CD8-positive, alpha-beta memory T cell (primary cell): ENCODE results near the gene CSTF1. TPM values are rescaled to one million over a fixed set of nuclear protein-coding genes. Genes with fewer than 3 reads are reported as not detected.
A peak's percentile ranks its signal among the peaks of the same experiment; 100 is the strongest.

ENCODE experiments used
- CTCF ChIA-PET: fragments of 350-600 bp; sonication (Branson Sonifier 250); formaldehyde crosslinking; loops from one replicate; lab custom pipeline; 2021; ENCODE audit warnings: antibody characterized with exemption; lab: Charles Lee
- POLR2A ChIA-PET: fragments of 350-600 bp; sonication (Branson Sonifier 250); formaldehyde crosslinking; loops from one replicate; lab custom pipeline; 2021; ENCODE audit warnings: antibody characterized with exemption; lab: Charles Lee
- DNase-seq, 5 donors: peaks; one replicate each; pipeline versions ENCODE4 v3.0.0 to v3.0.0-alpha.2; 2020 to 2022; ENCODE audit warnings: mixed read lengths in 1 of 5
- H3K27ac ChIP-seq: one replicate; pipeline ENCODE4 v1.7.0; 2013; ENCODE audit warnings: low read depth, mild to moderate bottlenecking, low read length, moderate library complexity
- H3K27me3 ChIP-seq: 2 replicates; pipeline ENCODE4 v1.7.0; 2013; ENCODE audit warnings: low read length, mild to moderate bottlenecking; ENCODE audit not compliant: insufficient read depth, poor library complexity, severe bottlenecking
- H3K36me3 ChIP-seq: 2 replicates; pipeline ENCODE4 v1.7.0; 2013; ENCODE audit warnings: mild to moderate bottlenecking, low read length, moderate library complexity; ENCODE audit not compliant: insufficient read depth
- H3K4me1 ChIP-seq: 2 replicates; pipeline ENCODE4 v1.7.0; 2013; ENCODE audit warnings: mild to moderate bottlenecking, low read length, moderate library complexity; ENCODE audit not compliant: insufficient read depth
- H3K4me3 ChIP-seq: 2 replicates; pipeline ENCODE4 v1.7.0; 2013; ENCODE audit warnings: mild to moderate bottlenecking, low read length
- H3K9me3 ChIP-seq: 2 replicates; pipeline ENCODE4 v1.7.0; 2013; ENCODE audit warnings: mild to moderate bottlenecking, low read length
- H3K27ac Mint-ChIP-seq, 8 donors: one replicate each; pipeline ENCODE4 v1.8.0; 2020 to 2021; ENCODE audit warnings: mixed read lengths in 8 of 8, mild to moderate bottlenecking in 6 of 8, inconsistent platforms in 3 of 8, moderate library complexity in 3 of 8
- H3K27me3 Mint-ChIP-seq, 2 donors: one replicate each; pipeline ENCODE4 v1.8.0; 2020 to 2021; ENCODE audit warnings: mixed read lengths in 2 of 2, mild to moderate bottlenecking in 1 of 2, moderate library complexity in 1 of 2
- H3K36me3 Mint-ChIP-seq, 3 donors: one replicate each; pipeline ENCODE4 v1.8.0; 2020 to 2021; ENCODE audit warnings: mixed read lengths in 3 of 3, inconsistent platforms in 1 of 3, mild to moderate bottlenecking in 1 of 3
- H3K4me1 Mint-ChIP-seq, 3 donors: one replicate each; pipeline ENCODE4 v1.8.0; 2020 to 2021; ENCODE audit warnings: mixed read lengths in 3 of 3, inconsistent platforms in 1 of 3, mild to moderate bottlenecking in 1 of 3
- H3K4me3 Mint-ChIP-seq, 7 donors: one replicate each; pipeline ENCODE4 v1.8.0; 2020 to 2021; ENCODE audit warnings: mixed read lengths in 7 of 7, mild to moderate bottlenecking in 6 of 7, moderate library complexity in 4 of 7, inconsistent platforms in 2 of 7
- H3K9me3 Mint-ChIP-seq, 5 donors: one replicate each; pipeline ENCODE4 v1.8.0; 2020 to 2022; ENCODE audit warnings: mixed read lengths in 5 of 5, mild to moderate bottlenecking in 3 of 5, moderate library complexity in 2 of 5, inconsistent platforms in 1 of 5
- polyA plus RNA-seq: library from polyadenylated mRNA; unstranded; fragments of 300-500 nt; fragmentation: Illumina TruSeq; gene quantifications from one replicate; pipeline ENCODE4 v1.2.3, GENCODE V29; 2021
- total RNA-seq, 2 experiments: library from RNA; stranded (reverse); gene quantifications; one replicate each; pipeline ENCODE4 v1.2.3, GENCODE V29; 2021

The CSTF1 gene
- total and polyA plus RNA-seq, 3 experiments from 2014 or later, result 37.0 to 54.7 (median 54.2) TPM

DNA sequence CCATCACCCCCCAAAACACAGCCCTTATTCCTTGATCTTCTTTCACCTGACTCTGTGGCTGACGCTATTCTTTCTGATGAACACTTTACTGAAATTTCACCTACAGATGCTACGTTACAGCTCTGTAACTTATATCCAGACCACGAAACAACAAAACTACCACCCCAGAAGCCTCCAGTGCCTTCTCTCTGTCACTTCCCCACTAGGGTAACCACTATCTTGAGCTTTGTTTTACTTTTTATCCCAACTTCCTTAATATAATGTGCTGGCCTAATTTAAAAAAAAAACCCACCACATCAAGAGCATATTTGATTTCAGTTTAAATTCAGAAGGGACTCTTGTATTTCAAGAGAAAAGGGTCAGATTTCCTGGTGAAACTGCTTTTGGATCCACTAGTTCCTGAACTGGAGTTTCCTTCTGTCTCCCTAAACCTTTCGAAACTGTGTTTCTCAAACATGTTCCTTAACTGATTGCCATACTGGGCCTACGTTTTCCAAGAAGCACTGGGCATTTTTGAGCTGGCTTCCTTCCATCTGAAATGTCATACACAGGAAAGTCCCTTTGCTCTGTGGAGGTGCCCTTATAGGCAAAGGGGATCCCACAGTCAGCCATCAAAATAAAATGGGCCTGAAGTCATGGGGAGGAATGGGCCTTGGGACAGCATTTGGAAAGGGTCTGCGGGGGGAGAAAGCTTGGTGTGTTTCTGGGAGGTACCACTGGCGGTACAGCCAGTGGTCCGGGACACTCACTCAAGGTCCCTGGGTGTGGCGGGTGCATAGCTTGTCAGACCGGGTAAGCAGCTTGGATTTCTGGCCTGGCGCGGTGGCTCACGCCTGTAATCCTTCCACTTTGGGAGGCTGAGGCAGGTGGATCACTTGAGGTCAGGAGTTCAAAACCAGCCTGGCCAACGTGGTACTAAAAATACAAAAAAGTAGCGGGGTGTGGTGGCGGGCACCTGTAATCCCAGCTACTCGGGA lies 50.2 kb downstream of the CSTF1 start:
- CTCF ChIA-PET, result interaction anchor here (1.3 kb wide), 2 partner anchors 21 to 47 kb away, joined by 3 to 4 read pairs; no protein-coding TSS in a partner anchor
- Mint-ChIP-seq H3K9me3 (no peaks in the 10 kb centered on the region), H3K27me3 (no peaks in the 10 kb centered on the region), H3K27ac (peak overlapping the region; percentile 34 to 94 (median 84)), H3K4me1 (peaks cover 36 to 47% (median 46%) of the 10 kb centered on the region in 3 donors), H3K36me3 (peaks cover 3 to 21% (median 8%) of the 10 kb centered on the region in 3 donors), H3K4me3 (peak overlapping the region; percentile 1 to 34 (median 11))
- DNase-seq, result peak in 2 of 5 donors; percentile 23 to 64
- Histone ChIP-seq H3K4me3 (no peak overlapping the region), H3K9me3 (no peaks in the 10 kb centered on the region), H3K36me3 (peaks cover 7% of the 10 kb centered on the region), H3K4me1 (peaks cover 51% of the 10 kb centered on the region), H3K27me3 (no peaks in the 10 kb centered on the region), H3K27ac (no peak overlapping the region)
- POLR2A ChIA-PET, result no interaction called here

DNA sequence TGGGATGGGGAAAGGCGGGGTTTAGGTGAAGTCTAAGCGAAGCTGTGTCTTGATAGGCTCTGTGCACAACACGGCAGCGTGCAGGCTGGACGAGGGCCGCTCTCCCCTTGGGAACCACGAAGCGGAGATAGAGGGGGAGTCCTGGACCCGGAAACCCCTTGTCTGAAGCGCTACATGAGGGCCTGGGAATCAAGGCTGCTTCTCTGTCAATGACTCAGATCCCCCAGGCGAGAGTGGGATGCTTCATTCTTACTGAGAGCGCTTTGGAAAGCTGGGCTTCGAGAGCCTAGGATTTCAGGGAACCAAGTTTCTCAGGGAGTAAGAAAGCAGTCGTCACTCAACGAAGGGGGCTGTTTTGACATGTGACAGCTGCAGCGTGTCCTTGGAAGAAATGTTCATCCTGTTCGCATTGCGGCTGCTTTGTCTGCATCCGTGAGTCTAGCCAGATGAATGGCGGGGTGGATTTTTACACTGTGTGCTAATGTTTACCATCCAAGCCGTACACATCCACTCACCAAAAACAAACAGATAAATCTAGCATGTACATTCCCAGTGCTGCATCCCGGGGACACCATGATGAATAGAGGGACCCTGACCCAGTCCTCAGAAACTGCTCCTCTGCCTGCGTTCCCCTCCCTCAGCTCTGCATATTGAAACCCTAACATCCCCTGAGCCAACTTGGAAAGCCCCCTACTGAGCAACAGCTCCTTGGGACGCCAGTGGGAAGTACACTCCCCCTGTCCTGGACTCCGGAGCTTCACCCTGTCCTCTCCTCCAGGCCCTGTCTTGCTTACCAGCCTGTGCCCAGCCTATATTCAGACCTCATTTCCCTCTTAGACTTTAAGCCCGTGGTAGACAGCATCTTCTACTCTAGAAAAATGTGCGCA lies 51.5 kb downstream of the CSTF1 start:
- CTCF ChIA-PET, result interaction anchor here (1.3 kb wide), 1 partner anchor 23 kb away, joined by 3 read pairs; no protein-coding TSS in a partner anchor
- no peak for DNase-seq

DNA sequence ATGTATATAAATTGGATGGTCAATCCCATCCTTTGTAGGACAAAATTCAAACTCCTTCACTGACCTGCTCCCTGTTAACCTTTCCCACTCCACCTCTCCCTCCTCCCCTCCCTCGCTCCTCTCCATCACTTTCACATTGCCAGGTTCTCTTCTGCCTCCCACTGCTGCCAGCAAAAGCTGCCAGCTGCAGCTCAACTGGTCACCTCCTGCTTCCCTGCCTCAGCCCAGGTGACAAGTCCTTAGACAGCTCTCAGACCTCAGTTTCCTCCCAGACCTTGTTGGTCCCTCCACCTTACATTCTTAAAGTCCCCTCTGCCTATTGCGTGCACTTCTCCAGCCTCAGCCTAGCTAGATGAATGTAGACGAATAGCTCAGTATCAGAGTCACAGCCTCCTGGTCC lies 52.7 kb downstream of the CSTF1 start:
- H3K36me3 ChIP-seq, result no peaks in the 10 kb centered on the region
- Mint-ChIP-seq H3K4me1 (peaks cover 23 to 28% (median 24%) of the 10 kb centered on the region in 3 donors), H3K27ac (peak overlapping the region in 3 of 8 donors; percentile 8 to 86 (median 84)), H3K4me3 (no peak overlapping the region), H3K9me3 (no peaks in the 10 kb centered on the region), H3K36me3 (peaks cover 3 to 26% (median 8%) of the 10 kb centered on the region in 3 donors), H3K27me3 (no peaks in the 10 kb centered on the region)
- peaks cover 27% of the 10 kb centered on the region for H3K4me1 ChIP-seq
- H3K27me3 ChIP-seq, result no peaks in the 10 kb centered on the region
- no peak for DNase-seq
- POLR2A ChIA-PET, result no interaction called here
- H3K4me3 ChIP-seq, result no peak overlapping the region
- H3K27ac ChIP-seq, result no peak overlapping the region
- CTCF ChIA-PET, result no interaction called here
- H3K9me3 ChIP-seq, result no peaks in the 10 kb centered on the region

More for the DNA sequence above, 51.5 kb downstream of the CSTF1 start:
- no peaks in the 10 kb centered on the region for H3K9me3 Mint-ChIP-seq
- H3K27me3 ChIP-seq, result no peaks in the 10 kb centered on the region
- H3K27me3 Mint-ChIP-seq, result no peaks in the 10 kb centered on the region
- POLR2A ChIA-PET, result interaction anchor here (0.6 kb wide), 1 partner anchor 27 kb away, joined by 3 read pairs; no protein-coding TSS in a partner anchor
- H3K4me3 ChIP-seq, result no peak overlapping the region
- H3K27ac Mint-ChIP-seq, result peak overlapping the region in 7 of 8 donors; percentile 45 to 82 (median 73)
- H3K36me3 Mint-ChIP-seq, result peaks cover 3 to 25% (median 8%) of the 10 kb centered on the region in 3 donors
- H3K4me1 Mint-ChIP-seq, result peaks cover 31 to 41% (median 36%) of the 10 kb centered on the region in 3 donors
- no peak overlapping the region for H3K27ac ChIP-seq
- H3K4me3 Mint-ChIP-seq, result no peak overlapping the region
- peaks cover 39% of the 10 kb centered on the region for H3K4me1 ChIP-seq
- H3K36me3 ChIP-seq, result no peaks in the 10 kb centered on the region
- H3K9me3 ChIP-seq, result no peaks in the 10 kb centered on the region

DNA sequence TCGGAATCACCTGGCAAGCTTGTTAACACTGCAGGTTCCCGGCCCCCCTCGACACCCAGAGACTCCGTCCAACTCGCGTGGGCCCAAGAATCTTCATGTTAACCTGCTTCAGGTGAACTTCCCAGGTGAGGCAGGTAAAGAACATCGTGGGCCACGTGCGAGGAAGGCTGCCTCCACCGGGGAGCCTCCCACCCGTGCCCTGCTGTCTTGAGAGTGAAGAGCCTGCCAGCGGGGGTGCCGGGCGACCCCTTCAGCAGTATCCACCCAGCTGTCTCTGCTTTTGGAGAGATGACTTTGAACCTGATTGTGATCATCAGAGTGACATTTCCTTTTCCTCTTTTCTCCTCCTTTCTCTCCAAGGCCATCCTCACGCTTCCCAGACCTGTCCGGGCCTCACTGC lies 53.1 kb downstream of the CSTF1 start:
- Mint-ChIP-seq H3K27me3 (no peaks in the 10 kb centered on the region), H3K4me3 (no peak overlapping the region), H3K27ac (peak overlapping the region in 3 of 8 donors; percentile 8 to 86 (median 84)), H3K9me3 (no peaks in the 10 kb centered on the region), H3K36me3 (peaks cover 3 to 28% (median 8%) of the 10 kb centered on the region in 3 donors), H3K4me1 (peaks cover 19 to 24% (median 20%) of the 10 kb centered on the region in 3 donors)
- H3K27me3 ChIP-seq, result no peaks in the 10 kb centered on the region
- no peaks in the 10 kb centered on the region for H3K36me3 ChIP-seq
- ChIA-PET CTCF (no interaction called here), POLR2A (no interaction called here)
- H3K4me1 ChIP-seq, result peaks cover 23% of the 10 kb centered on the region
- DNase-seq, result no peak
- H3K4me3 ChIP-seq, result no peak overlapping the region
- no peak overlapping the region for H3K27ac ChIP-seq
- H3K9me3 ChIP-seq, result no peaks in the 10 kb centered on the region

DNA sequence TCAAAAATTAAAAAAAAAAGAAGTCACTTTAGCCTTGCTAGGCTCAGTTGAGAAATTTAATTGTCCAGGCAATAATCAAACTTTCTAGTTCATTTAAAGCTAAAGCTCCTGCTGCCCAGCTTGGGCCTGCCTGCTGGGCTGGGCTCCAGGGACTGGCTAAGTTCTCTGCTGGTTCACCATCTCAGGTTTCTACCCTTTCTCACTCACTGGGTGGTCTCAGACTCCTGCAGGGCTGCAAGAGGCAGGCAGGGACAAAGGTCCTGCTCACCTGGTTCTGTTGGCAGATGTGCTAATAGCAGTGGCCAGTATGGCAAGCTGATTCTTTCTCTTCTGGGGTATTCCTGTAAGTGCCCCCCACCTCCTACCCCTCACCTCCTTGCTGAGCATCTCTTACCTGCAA lies 54.8 kb downstream of the CSTF1 start:
- Mint-ChIP-seq H3K27me3 (no peaks in the 10 kb centered on the region), H3K9me3 (no peaks in the 10 kb centered on the region), H3K36me3 (peaks cover 10 to 42% (median 12%) of the 10 kb centered on the region in 3 donors), H3K27ac (peak overlapping the region in 3 of 8 donors; percentile 42 to 60 (median 47)), H3K4me1 (peaks cover 9 to 12% (median 9%) of the 10 kb centered on the region in 3 donors), H3K4me3 (no peak overlapping the region)
- Histone ChIP-seq H3K9me3 (no peaks in the 10 kb centered on the region), H3K4me1 (peaks cover 8% of the 10 kb centered on the region), H3K4me3 (no peak overlapping the region), H3K36me3 (peaks cover 9% of the 10 kb centered on the region), H3K27ac (no peak overlapping the region), H3K27me3 (no peaks in the 10 kb centered on the region)
- POLR2A ChIA-PET, result no interaction called here
- CTCF ChIA-PET, result no interaction called here
- no peak for DNase-seq

DNA sequence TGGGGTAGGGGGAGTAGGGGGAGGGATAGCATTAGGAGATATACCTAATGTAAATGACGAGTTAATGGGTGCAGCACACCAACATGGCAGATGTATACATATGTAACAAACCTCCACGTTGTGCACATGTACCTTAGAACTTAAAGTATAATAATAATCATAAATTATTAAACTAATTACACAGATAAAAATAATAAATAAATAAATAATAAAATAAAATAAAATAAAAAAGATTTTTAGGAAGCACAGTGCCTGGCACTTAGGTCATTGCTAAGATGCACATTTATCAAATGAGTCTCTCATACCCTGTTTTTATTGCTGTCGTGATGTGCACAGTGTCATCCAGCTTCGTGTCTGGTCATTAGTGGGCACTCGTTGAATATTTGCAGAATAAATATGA lies 57.0 kb downstream of the CSTF1 start:
- POLR2A ChIA-PET, result no interaction called here
- no peaks in the 10 kb centered on the region for H3K9me3 Mint-ChIP-seq

DNA sequence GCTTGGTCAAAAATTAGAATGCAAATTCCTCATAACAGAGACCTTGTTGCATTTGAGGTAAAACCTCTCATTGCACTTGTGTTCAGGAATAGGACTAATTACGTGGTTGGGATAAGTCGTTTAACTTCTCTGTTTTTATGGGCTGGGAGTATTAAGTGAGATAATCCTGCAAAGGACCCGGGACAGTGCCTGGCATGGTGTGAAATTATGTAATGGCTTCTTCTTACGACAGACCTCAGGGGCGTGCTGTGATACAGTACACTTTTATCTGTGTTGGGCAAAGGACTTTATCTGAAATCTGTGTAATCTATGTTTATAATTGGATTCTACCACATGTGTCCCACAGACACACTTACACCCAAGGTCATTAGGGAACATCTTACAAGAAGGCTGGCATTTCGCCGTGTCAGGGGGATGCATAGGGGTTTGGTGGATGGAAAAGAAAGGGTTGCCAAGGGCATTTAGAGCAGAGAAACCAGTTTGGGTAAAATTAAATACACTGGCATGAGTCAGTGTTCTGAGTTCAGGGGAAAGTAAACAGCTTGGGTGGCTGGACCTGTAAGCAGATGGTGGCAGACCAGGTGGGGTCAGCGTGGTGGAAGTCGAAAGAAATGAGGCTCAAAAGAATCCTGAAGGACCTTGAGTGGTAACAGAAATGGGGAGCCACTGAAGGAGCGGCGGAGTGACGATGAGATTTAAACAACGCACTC lies 58.8 kb downstream of the CSTF1 start:
- Mint-ChIP-seq H3K27ac (peak overlapping the region in 2 of 8 donors; percentile 20 to 39), H3K27me3 (no peaks in the 10 kb centered on the region), H3K4me3 (no peak overlapping the region), H3K4me1 (peaks cover 10 to 18% (median 15%) of the 10 kb centered on the region in 3 donors), H3K9me3 (no peaks in the 10 kb centered on the region), H3K36me3 (peaks cover 7 to 46% (median 8%) of the 10 kb centered on the region in 3 donors)
- Histone ChIP-seq H3K4me1 (no peaks in the 10 kb centered on the region), H3K27me3 (no peaks in the 10 kb centered on the region), H3K4me3 (no peak overlapping the region), H3K27ac (no peak overlapping the region), H3K9me3 (no peaks in the 10 kb centered on the region), H3K36me3 (peaks cover 14% of the 10 kb centered on the region)
- ChIA-PET POLR2A (interaction anchor here (0.6 kb wide), 2 partner anchors 37 to 102 kb away, joined by 3 to 4 read pairs; no protein-coding TSS in a partner anchor), CTCF (no interaction called here)
- DNase-seq, result no peak

More for the DNA sequence above, 57.0 kb downstream of the CSTF1 start:
- no peak overlapping the region for H3K27ac Mint-ChIP-seq
- peaks cover 4 to 6% (median 6%) of the 10 kb centered on the region in 3 donors for H3K4me1 Mint-ChIP-seq
- peaks cover 10 to 49% (median 12%) of the 10 kb centered on the region in 3 donors for H3K36me3 Mint-ChIP-seq
- CTCF ChIA-PET, result no interaction called here
- H3K27ac ChIP-seq, result no peak overlapping the region
- no peak overlapping the region for H3K4me3 Mint-ChIP-seq
- H3K36me3 ChIP-seq, result peaks cover 14% of the 10 kb centered on the region
- no peak for DNase-seq
- no peaks in the 10 kb centered on the region for H3K27me3 Mint-ChIP-seq
- no peaks in the 10 kb centered on the region for H3K4me1 ChIP-seq
- H3K4me3 ChIP-seq, result no peak overlapping the region
- H3K9me3 ChIP-seq, result no peaks in the 10 kb centered on the region
- no peaks in the 10 kb centered on the region for H3K27me3 ChIP-seq
